GM21423 (cell line): ENCODE measurements around the gene TAS2R40.

ENCODE experiments used
- ATAC-seq: cut with Tn5 transposase; IDR thresholded peaks from one replicate; pipeline ENCODE4 v1.9.1; 2021; ENCODE audit warnings: mild to moderate bottlenecking, moderate library complexity; ENCODE audit not compliant: unreplicated experiment

Gene TAS2R40

GRCh38 chr7:143222782-143223181 lies 945 bp downstream of the TAS2R40 start:
- ATAC-seq = no peak

- ATAC-seq = no peak
Measured at GRCh38 chr7:143223784-143224183, 1.9 kb downstream of the TAS2R40 start.

GRCh38 chr7:143225047-143225446 lies 3.2 kb downstream of the TAS2R40 start:
- ATAC-seq = no peak

- ATAC-seq = no peak
Measured at GRCh38 chr7:143227806-143228205, 6.0 kb downstream of the TAS2R40 start.

- no peak for ATAC-seq
Measured at GRCh38 chr7:143229054-143229790, 7.4 kb downstream of the TAS2R40 start.

- no peak for ATAC-seq
Measured at GRCh38 chr7:143230602-143231457, 9.0 kb downstream of the TAS2R40 start.

- ATAC-seq = no peak
Measured at GRCh38 chr7:143233816-143234532, 12.1 kb downstream of the TAS2R40 start.

- ATAC-seq = no peak
Measured at GRCh38 chr7:143234533-143234875, 12.7 kb downstream of the TAS2R40 start.

- ATAC-seq = no peak
Measured at GRCh38 chr7:143235561-143235960, 13.7 kb downstream of the TAS2R40 start.

GRCh38 chr7:143236408-143236990 lies 14.7 kb downstream of the TAS2R40 start:
- no peak for ATAC-seq

GRCh38 chr7:143237366-143237765 lies 15.5 kb downstream of the TAS2R40 start:
- ATAC-seq = no peak

- ATAC-seq = no peak
Measured at GRCh38 chr7:143238289-143238980, 16.6 kb downstream of the TAS2R40 start.

GRCh38 chr7:143239813-143240212 lies 18.0 kb downstream of the TAS2R40 start:
- no peak for ATAC-seq

- peak; percentile 96 for ATAC-seq
Measured at GRCh38 chr7:143240291-143241168, 18.7 kb downstream of the TAS2R40 start.

- ATAC-seq = no peak
Measured at GRCh38 chr7:143242306-143242705, 20.5 kb downstream of the TAS2R40 start.

- no peak for ATAC-seq
Measured at GRCh38 chr7:143243111-143243510, 21.3 kb downstream of the TAS2R40 start.

GRCh38 chr7:143243614-143244013 lies 21.8 kb downstream of the TAS2R40 start:
- no peak for ATAC-seq

- no peak for ATAC-seq
Measured at GRCh38 chr7:143244321-143244720, 22.5 kb downstream of the TAS2R40 start.

GRCh38 chr7:143245123-143245522 lies 23.3 kb downstream of the TAS2R40 start:
- no peak for ATAC-seq

GRCh38 chr7:143247372-143247771 lies 25.5 kb downstream of the TAS2R40 start:
- no peak for ATAC-seq
